ENCODE measurements around the gene PEX11B. TPM values are rescaled to one million over a fixed set of nuclear protein-coding genes. Genes with fewer than 3 reads are reported as not detected.

Gene PEX11B
- total and polyA plus RNA-seq, 2 of the 8 experiments (the other 6 are each of a cell fraction or from before 2014, with no cell fraction given) = 9.1 to 15.1 TPM

GRCh38 chr1:145874646-145875045 is 43.9 kb downstream of the PEX11B start:
- H3K79me1 ChIP-seq (ENCODE audit: low read depth, low read length) = no peaks in the 10 kb centered on the region
- H3K14ac ChIP-seq (ENCODE audit: insufficient read length) = no peak overlapping the region
- 93% methylated on average over 12 of the region's 12 CpGs; no CpG with 5 or more reads in 1 of the 2 experiments for WGBS, 2 experiments (ENCODE audit: extremely low coverage in 1 of 2, insufficient coverage in 1 of 2, insufficient read length in 1 of 2, insufficient replicate concordance in 2 of 2, low coverage in 1 of 2, low lambda C conversion rate in 2 of 2, missing lambda C conversion rate in 1 of 2)
- peaks cover 1 to 17% (median 4%) of the 10 kb centered on the region in 4 experiments; a peak in 6 of 7 replicates for H3K4me1 ChIP-seq (replicated peaks in 1 of 4; ENCODE audit: control insufficient read depth in 3 of 4, insufficient read depth in 4 of 4, low read length in 3 of 4)
- ChIA-PET POLR2A (ENCODE audit: partially characterized antibody) (interaction anchor here (0.6 to 4.0 kb wide), 4 partner anchors 17 to 47 kb away, joined by 3 to 34 read pairs (median 4); partner anchors contain the start of gene PIAS3), CTCF (ENCODE audit: partially characterized antibody) (interaction anchor here (0.6 to 4.3 kb wide), 6 partner anchors 11 to 165 kb away, joined by 3 to 42 read pairs (median 4); partner anchors contain the start of genes ITGA10, NUDT17 and PIAS3)
- no peak overlapping the region for H4K8ac ChIP-seq (ENCODE audit: extremely low read depth, insufficient read depth, low read length)
- no peak overlapping the region for H3K4me3 ChIP-seq (ENCODE audit: extremely low read depth in 1 of 4, insufficient read depth in 2 of 4, low read depth in 3 of 4, low read length in 4 of 4)
- no peak overlapping the region for H3K56ac ChIP-seq (replicated peaks; ENCODE audit: insufficient read length, low read depth, low read length)
- no peak overlapping the region for H2BK15ac ChIP-seq (ENCODE audit: low read length)
- H4K91ac ChIP-seq (replicated peaks; ENCODE audit: insufficient read length, low read length) = no peak overlapping the region
- H2BK12ac ChIP-seq (ENCODE audit: low read depth, low read length) = no peak overlapping the region
- no peak overlapping the region for H3K4me2 ChIP-seq (ENCODE audit: insufficient read depth in 1 of 2, low read depth in 2 of 2, low read length in 2 of 2)
- no peak overlapping the region for H3K27ac ChIP-seq (ENCODE audit: low read depth, low read length)
- DNase-seq (ENCODE audit: low read depth in 1 of 2, low spot score in 2 of 2) = no peak
- no peaks in the 10 kb centered on the region for H3K36me3 ChIP-seq (ENCODE audit: control insufficient read depth in 2 of 4, insufficient read depth in 4 of 4, low read length in 3 of 4)
- H3K23ac ChIP-seq (ENCODE audit: insufficient read length) = no peak overlapping the region
- peaks cover 0 to 24% (median 12%) of the 10 kb centered on the region in 4 experiments; a peak in 6 of 7 replicates for H3K27me3 ChIP-seq (replicated peaks in 1 of 4; ENCODE audit: control insufficient read depth in 3 of 4, extremely low read depth in 1 of 4, insufficient read depth in 3 of 4, low read length in 3 of 4)
- no peak overlapping the region for H3K18ac ChIP-seq (ENCODE audit: extremely low read depth, low read length)
- no peak overlapping the region for H2AFZ ChIP-seq (ENCODE audit: low read length)
- H3K79me2 ChIP-seq (ENCODE audit: control insufficient read depth in 1 of 2, insufficient read depth in 2 of 2, low read length in 2 of 2) = no peaks in the 10 kb centered on the region
- no peak for FAIRE-seq
- H3K9me3 ChIP-seq (ENCODE audit: insufficient read depth in 2 of 2, low read depth in 1 of 2, low read length in 1 of 2) = no peaks in the 10 kb centered on the region
- H3K4ac ChIP-seq (replicated peaks; ENCODE audit: insufficient read length, low read depth, low read length) = no peak overlapping the region
- no peak overlapping the region for H4K5ac ChIP-seq (ENCODE audit: insufficient read length, low read depth, low read length)
- H2AK5ac ChIP-seq (ENCODE audit: low read depth, low read length) = no peak overlapping the region
- H2BK5ac ChIP-seq (ENCODE audit: low read depth, low read length) = no peak overlapping the region
- peaks cover 14% of the 10 kb centered on the region; the same call in 1 of the 2 replicates for H3K23me2 ChIP-seq (ENCODE audit: low read depth, low read length)
- no peak overlapping the region for H2BK120ac ChIP-seq (replicated peaks; ENCODE audit: low read depth, low read length)
- H2BK20ac ChIP-seq (ENCODE audit: low read length) = no peak overlapping the region
- no peaks in the 10 kb centered on the region for H4K20me1 ChIP-seq (replicated peaks in 1 of 2; ENCODE audit: control insufficient read depth in 1 of 2, insufficient read depth in 2 of 2, low read length in 2 of 2)
- no peak overlapping the region for H3K9ac ChIP-seq (replicated peaks in 1 of 4; ENCODE audit: extremely low read depth in 1 of 4, low read depth in 3 of 4, low read length in 3 of 4)
- TF ChIP-seq RBBP5 (IDR thresholded peaks at IDR 0.05; ENCODE audit: borderline replicate concordance, low read depth, low read length) = no peak
- TF ChIP-seq E2F6 (IDR thresholded peaks at IDR 0.05) = no peak
- TF ChIP-seq CEBPB (IDR thresholded peaks at IDR 0.05; ENCODE audit: low read depth, low read length) = no peak
- TF ChIP-seq POU5F1 (IDR thresholded peaks at IDR 0.05; ENCODE audit: low read depth, low read length) = no peak
- no peak for TF ChIP-seq BACH1 (IDR thresholded peaks at IDR 0.05; ENCODE audit: low read length)
- TF ChIP-seq BCL11A (IDR thresholded peaks at IDR 0.05; ENCODE audit: low read depth in 2 of 2, low read length in 2 of 2) = no peak
- no peak for TF ChIP-seq POLR2AphosphoS5 (IDR thresholded peaks at IDR 0.05; ENCODE audit: low read depth, low read length)
- TF ChIP-seq TBP (IDR thresholded peaks at IDR 0.05; ENCODE audit: low read depth, low read length) = no peak
- TF ChIP-seq ASH2L (IDR thresholded peaks at IDR 0.05; ENCODE audit: low read length) = no peak
- TF ChIP-seq SUZ12 (IDR thresholded peaks at IDR 0.05; ENCODE audit: low read length) = no peak
- no peak for TF ChIP-seq EGR1 (IDR thresholded peaks at IDR 0.05; ENCODE audit: borderline replicate concordance, low read depth, low read length)
- no peak for TF ChIP-seq ZNF274 (IDR thresholded peaks at IDR 0.05; ENCODE audit: borderline replicate concordance, extremely low read depth, low read length)
- no peak for TF ChIP-seq CBX5 (IDR thresholded peaks at IDR 0.05; ENCODE audit: low read depth, low read length)
- no peak for TF ChIP-seq MAX (IDR thresholded peaks at IDR 0.05)
